ENCODE results near the gene HMGXB4.

GRCh38 chr22:35335468-35335867 is 78.2 kb downstream of the HMGXB4 start:
- TF ChIP-seq CTCF (IDR thresholded peaks at IDR 0.05; ENCODE audit: low read depth, low read length, missing input control) (no peak), REST (IDR thresholded peaks at IDR 0.05) (no peak), RAD21 (IDR thresholded peaks at IDR 0.05) (no peak)
- TF ChIP-seq, protein P1, sequence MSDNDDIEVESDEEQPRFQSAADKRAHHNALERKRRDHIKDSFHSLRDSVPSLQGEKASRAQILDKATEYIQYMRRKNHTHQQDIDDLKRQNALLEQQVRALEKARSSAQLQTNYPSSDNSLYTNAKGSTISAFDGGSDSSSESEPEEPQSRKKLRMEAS (IDR thresholded peaks at IDR 0.05), result no peak

Measured in liver (tissue), 3 donors.